ENCODE measurements around the gene ROBO1. TPM values are rescaled to one million over a fixed set of nuclear protein-coding genes. Genes with fewer than 3 reads are reported as not detected.
"Not testable (repeated sequence)": the region's sequence is repeated elsewhere in the genome, so short reads cannot be mapped to it uniquely, and the experiment has no call there.

ROBO1 gene
- total RNA-seq, 1 experiment from 2014 or later: 73.4 TPM

- no peaks in the 10 kb centered on the region for H3K36me3 ChIP-seq
- no peak for DNase-seq
- H3K9me3 ChIP-seq (replicated peaks): no peaks in the 10 kb centered on the region
- H3K27me3 ChIP-seq: no peaks in the 10 kb centered on the region
- H3K4me1 ChIP-seq: peaks cover 18% of the 10 kb centered on the region
- H3K4me3 ChIP-seq: no peak overlapping the region
- H3K27ac ChIP-seq: no peak overlapping the region
Measured at GRCh38 chr3:78751266-78751665, 1016.5 kb downstream of the ROBO1 start.

GRCh38 chr3:78750291-78750690 lies 1017.5 kb downstream of the ROBO1 start:
- not testable (repeated sequence) for H3K27ac ChIP-seq

DNA sequence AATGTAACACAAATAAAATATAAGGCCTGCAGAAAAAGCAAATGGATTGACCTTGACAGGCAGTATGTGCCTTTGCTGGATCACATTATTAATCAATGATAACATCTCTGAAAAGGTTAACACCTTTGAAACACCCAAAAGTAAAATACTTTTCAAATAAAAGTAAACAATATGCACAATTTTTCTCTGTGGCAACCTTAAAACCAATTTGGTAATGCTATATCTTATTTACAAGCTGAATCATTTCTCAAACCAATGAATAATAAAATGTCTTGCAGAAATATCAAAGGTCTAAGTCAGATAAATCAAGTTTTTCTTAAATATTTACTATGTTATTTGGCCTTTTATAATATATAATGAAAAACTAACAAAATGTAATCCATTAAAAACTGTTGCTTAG lies 1018.7 kb downstream of the ROBO1 start:
- Histone ChIP-seq H3K9me3 (replicated peaks) (no peaks in the 10 kb centered on the region), H3K4me1 (peaks cover 9% of the 10 kb centered on the region), H3K36me3 (no peaks in the 10 kb centered on the region; the same call in 1 of the 2 replicates), H3K27me3 (no peaks in the 10 kb centered on the region), H3K4me3 (no peak overlapping the region), H3K27ac (no peak overlapping the region)
- no peak for DNase-seq

More at GRCh38 chr3:78750291-78750690, 1017.5 kb downstream of the ROBO1 start:
- not testable (repeated sequence) for H3K4me3 ChIP-seq; DNase-seq; H3K27me3 ChIP-seq; H3K36me3 ChIP-seq; H3K9me3 ChIP-seq (replicated peaks)
- peaks cover 18% of the 10 kb centered on the region for H3K4me1 ChIP-seq

DNA sequence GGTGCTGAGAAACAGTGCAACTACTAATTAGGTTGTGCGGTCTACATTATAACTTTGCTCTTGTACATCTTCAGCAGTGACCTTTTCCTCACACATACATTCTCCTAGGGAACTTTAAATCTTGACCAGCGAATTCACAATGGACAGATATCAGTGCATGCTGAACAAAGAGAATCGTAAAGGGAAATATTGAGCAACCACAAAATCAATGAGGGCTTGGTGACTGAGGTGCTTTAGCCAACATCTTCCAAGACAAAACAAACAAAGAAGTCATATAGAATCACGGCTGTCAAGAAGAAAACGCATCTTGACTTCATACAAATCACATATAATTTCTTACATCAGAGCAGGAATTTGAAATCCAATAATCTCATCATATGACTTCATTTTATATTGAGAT lies 1022.0 kb downstream of the ROBO1 start:
- no peak for DNase-seq
- H3K9me3 ChIP-seq (replicated peaks): no peaks in the 10 kb centered on the region
- no peaks in the 10 kb centered on the region; the same call in 1 of the 2 replicates for H3K36me3 ChIP-seq
- H3K27me3 ChIP-seq: no peaks in the 10 kb centered on the region
- no peak overlapping the region for H3K27ac ChIP-seq
- H3K4me1 ChIP-seq: no peaks in the 10 kb centered on the region
- H3K4me3 ChIP-seq: no peak overlapping the region

- Histone ChIP-seq H3K27ac (no peak overlapping the region), H3K4me3 (no peak overlapping the region), H3K4me1 (peaks cover 11% of the 10 kb centered on the region), H3K9me3 (replicated peaks) (no peaks in the 10 kb centered on the region), H3K27me3 (no peaks in the 10 kb centered on the region), H3K36me3 (no peaks in the 10 kb centered on the region; the same call in 1 of the 2 replicates)
- DNase-seq: no peak
Measured at GRCh38 chr3:78742491-78742890, 1025.3 kb downstream of the ROBO1 start.

- Histone ChIP-seq H3K9me3 (replicated peaks) (no peaks in the 10 kb centered on the region), H3K27ac (no peak overlapping the region), H3K27me3 (no peaks in the 10 kb centered on the region), H3K4me1 (peaks cover 11% of the 10 kb centered on the region), H3K36me3 (no peaks in the 10 kb centered on the region; the same call in 1 of the 2 replicates), H3K4me3 (no peak overlapping the region)
- no peak for DNase-seq
Measured at GRCh38 chr3:78742041-78742440, 1025.8 kb downstream of the ROBO1 start.

- Histone ChIP-seq H3K27ac (no peak overlapping the region), H3K4me3 (no peak overlapping the region), H3K9me3 (replicated peaks) (no peaks in the 10 kb centered on the region), H3K4me1 (peaks cover 11% of the 10 kb centered on the region), H3K36me3 (no peaks in the 10 kb centered on the region; the same call in 1 of the 2 replicates), H3K27me3 (no peaks in the 10 kb centered on the region)
- no peak for DNase-seq
Measured at GRCh38 chr3:78741066-78741645, 1026.6 kb downstream of the ROBO1 start.

DNA sequence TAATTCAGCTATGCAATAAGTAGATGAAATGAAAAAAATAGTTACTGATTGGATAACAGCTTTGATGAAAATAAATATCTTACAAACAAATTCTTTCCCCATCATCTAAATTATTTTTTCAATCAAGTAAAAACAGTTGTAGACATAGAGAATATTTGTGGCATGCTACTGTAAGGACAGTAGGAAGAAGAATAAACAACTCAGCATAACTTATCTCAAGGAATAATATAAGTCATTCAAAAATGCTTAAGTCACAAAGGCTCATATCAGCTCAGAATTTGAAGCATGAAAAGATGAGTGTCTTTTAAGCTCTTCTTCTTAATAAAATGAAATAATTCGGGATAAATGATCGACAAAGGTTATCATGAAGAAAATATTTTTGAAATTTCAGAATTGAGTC lies 1029.0 kb downstream of the ROBO1 start:
- Histone ChIP-seq H3K4me1 (peaks cover 21% of the 10 kb centered on the region), H3K27me3 (no peaks in the 10 kb centered on the region), H3K4me3 (no peak overlapping the region), H3K36me3 (no peaks in the 10 kb centered on the region), H3K27ac (no peak overlapping the region; the same call in 1 of the 2 replicates), H3K9me3 (replicated peaks) (no peaks in the 10 kb centered on the region)
- no peak for DNase-seq

DNA sequence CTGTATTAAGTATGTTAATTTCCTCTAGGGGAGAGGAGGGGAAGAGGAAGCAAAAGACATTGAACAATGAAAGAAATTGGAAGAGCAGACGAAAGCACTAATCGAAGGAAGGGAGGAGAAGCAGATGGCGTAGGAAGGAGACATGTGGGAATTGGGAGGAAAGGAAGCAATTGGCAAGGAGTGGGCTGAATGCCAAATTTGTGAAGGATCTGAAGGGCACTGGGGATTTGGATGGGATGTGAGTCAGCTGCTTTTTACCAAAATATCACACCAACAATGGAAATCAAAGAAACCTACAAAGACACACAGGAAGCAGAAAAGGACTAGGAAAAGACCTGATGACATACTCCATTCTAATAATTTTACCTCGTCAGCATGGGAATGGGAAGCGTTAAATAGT lies 1029.8 kb downstream of the ROBO1 start:
- peak; percentile 55 to 72 for DNase-seq
- H3K4me1 ChIP-seq: peaks cover 24% of the 10 kb centered on the region
- peak overlapping the region; percentile 7; the same call in 1 of the 2 replicates for H3K27ac ChIP-seq
- H3K27me3 ChIP-seq: no peaks in the 10 kb centered on the region
- no peaks in the 10 kb centered on the region for H3K9me3 ChIP-seq (replicated peaks)
- H3K36me3 ChIP-seq: no peaks in the 10 kb centered on the region
- no peak overlapping the region for H3K4me3 ChIP-seq

GRCh38 chr3:78736863-78737262 lies 1030.9 kb downstream of the ROBO1 start:
- no peaks in the 10 kb centered on the region for H3K27me3 ChIP-seq
- DNase-seq: no peak
- peaks cover 24% of the 10 kb centered on the region for H3K4me1 ChIP-seq
- no peak overlapping the region for H3K4me3 ChIP-seq
- no peaks in the 10 kb centered on the region for H3K36me3 ChIP-seq
- no peak overlapping the region for H3K27ac ChIP-seq
- no peaks in the 10 kb centered on the region for H3K9me3 ChIP-seq (replicated peaks)

DNA sequence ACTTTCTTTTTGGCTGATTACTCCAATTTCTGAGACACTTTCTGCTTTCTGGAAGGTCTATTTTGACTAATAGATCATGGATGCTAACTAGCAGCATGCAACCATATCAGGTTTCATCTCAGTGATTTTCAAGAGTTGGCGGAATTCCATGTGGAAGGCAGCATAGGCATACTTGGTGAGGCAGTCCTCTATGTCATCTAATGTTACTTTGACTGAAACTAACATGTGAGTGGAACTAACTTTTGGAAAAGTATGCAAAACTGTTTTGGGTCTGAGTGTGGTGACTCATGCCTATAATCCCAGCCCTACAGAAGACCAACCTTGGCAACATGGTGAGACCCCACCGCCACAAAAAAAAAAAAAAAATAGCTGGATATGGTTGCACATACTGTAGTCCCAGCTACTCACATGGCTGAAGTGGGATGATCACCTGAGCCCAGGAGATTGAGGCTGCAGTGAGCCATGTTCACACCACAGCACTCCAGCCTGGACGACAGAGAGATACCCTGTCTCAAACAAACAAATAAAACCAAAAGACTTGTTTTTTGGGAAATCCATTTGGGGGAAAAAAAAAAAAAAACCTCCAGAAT lies 1033.7 kb downstream of the ROBO1 start:
- peak overlapping the region; percentile 34; the same call in 1 of the 2 replicates for H3K27ac ChIP-seq

DNA sequence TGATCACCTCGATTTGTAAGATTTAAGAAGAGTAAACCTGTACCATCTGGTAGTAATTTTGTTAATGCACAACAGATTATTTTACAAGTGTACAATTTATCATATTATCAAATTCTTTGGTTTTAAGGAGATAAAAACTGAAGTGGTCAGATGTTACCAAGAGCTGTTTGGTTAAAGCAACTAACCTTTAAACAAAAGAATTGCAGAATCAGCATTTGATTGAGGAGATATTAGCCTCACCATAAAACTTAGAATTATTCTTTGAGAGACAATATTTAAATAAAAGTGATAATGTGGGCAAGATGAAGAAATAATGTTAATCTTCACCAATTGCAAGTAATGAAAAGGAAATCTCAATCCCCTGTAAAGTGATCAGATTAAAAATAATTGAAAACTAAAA lies 1034.9 kb downstream of the ROBO1 start:
- no peak for DNase-seq
- no peaks in the 10 kb centered on the region for H3K27me3 ChIP-seq
- H3K4me3 ChIP-seq: no peak overlapping the region
- H3K36me3 ChIP-seq: no peaks in the 10 kb centered on the region
- no peak overlapping the region for H3K27ac ChIP-seq
- peaks cover 24% of the 10 kb centered on the region for H3K4me1 ChIP-seq
- H3K9me3 ChIP-seq (replicated peaks): no peaks in the 10 kb centered on the region

More for the DNA sequence above, 1033.7 kb downstream of the ROBO1 start:
- Histone ChIP-seq H3K27me3 (no peaks in the 10 kb centered on the region), H3K9me3 (replicated peaks) (no peaks in the 10 kb centered on the region), H3K4me1 (peaks cover 27% of the 10 kb centered on the region), H3K4me3 (no peak overlapping the region), H3K36me3 (no peaks in the 10 kb centered on the region)
- DNase-seq: peak; percentile 71 to 89

GRCh38 chr3:78732471-78732870 lies 1035.3 kb downstream of the ROBO1 start:
- Histone ChIP-seq H3K4me3 (no peak overlapping the region), H3K27ac (no peak overlapping the region), H3K9me3 (replicated peaks) (no peaks in the 10 kb centered on the region), H3K27me3 (no peaks in the 10 kb centered on the region), H3K36me3 (no peaks in the 10 kb centered on the region), H3K4me1 (peaks cover 21% of the 10 kb centered on the region)
- DNase-seq: no peak

DNA sequence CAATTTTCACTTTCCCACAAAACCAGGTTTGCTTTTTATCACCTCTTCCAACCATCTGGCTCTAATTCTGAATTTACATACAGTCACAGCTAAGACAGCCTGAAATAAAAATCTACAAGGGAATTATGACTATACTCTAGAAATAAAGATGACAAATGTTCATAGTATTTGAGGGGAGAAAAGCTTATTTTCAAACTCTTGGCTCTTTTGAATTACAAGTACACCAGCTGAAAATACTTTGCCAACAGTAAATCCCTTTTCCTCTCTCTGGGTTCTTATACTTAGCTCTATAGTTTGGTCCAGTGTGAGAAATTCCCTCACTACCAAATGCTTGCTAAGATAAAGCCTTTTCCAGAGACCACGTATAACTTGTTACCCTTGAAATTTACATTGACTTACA lies 1037.9 kb downstream of the ROBO1 start:
- no peak for DNase-seq
- no peak overlapping the region for H3K27ac ChIP-seq
- no peak overlapping the region for H3K4me3 ChIP-seq
- H3K36me3 ChIP-seq: no peaks in the 10 kb centered on the region
- peaks cover 21% of the 10 kb centered on the region for H3K4me1 ChIP-seq
- no peaks in the 10 kb centered on the region for H3K9me3 ChIP-seq (replicated peaks)
- H3K27me3 ChIP-seq: no peaks in the 10 kb centered on the region

DNA sequence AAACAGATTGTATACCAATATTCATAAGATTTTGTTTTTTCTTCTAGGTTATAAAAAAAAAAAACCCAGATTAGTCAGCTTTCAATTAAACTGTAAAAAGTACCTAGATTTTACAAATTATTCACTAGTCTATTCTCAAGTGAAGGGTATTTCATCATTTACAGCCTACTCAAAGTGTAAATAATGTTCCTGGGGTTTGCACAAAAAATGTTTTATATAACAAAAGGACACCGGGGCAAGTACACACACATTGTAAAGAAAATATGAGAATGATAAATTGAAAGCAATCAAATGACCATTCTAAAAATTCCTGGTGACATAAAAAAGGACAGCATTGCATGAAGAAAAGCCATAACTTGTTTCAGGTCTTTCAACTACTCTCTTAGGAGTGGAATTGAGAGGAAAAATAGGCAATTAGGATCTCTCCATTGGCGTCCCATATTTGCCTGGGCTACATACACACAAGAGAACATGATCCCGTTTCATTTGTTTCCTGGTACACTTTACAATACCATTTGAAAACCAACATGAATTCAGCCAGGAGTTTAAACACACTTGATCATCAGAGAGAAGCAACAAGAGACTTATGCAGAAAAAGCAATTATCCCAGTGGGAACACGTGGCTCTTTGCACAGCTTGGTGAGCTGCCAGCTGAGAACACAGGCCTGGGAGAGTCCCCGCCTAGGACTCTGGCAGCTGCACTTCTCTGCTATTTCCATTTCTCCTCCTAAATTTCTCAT lies 1039.2 kb downstream of the ROBO1 start:
- H3K27me3 ChIP-seq: no peaks in the 10 kb centered on the region
- no peak overlapping the region for H3K4me3 ChIP-seq
- peak overlapping the region; percentile 36; the same call in 1 of the 2 replicates for H3K27ac ChIP-seq
- H3K4me1 ChIP-seq: peaks cover 9% of the 10 kb centered on the region
- no peaks in the 10 kb centered on the region for H3K9me3 ChIP-seq (replicated peaks)
- no peaks in the 10 kb centered on the region for H3K36me3 ChIP-seq
- DNase-seq: peak; percentile 60 to 77

All from SJCRH30 (cell line).